NCI-H2196 treated with DMSO at 0.1 percent for 48 hours (cell line): Measurements from ENCODE around the gene OGT.
"Not testable (repeated sequence)": the region's sequence is repeated elsewhere in the genome, so short reads cannot be mapped to it uniquely, and the experiment has no call there.

Experiments
- DNase-seq: peaks from one replicate; lab custom pipeline; 2025; ENCODE audit not compliant: unreplicated experiment; lab: John Stamatoyannopoulos, UW

Gene OGT

DNA sequence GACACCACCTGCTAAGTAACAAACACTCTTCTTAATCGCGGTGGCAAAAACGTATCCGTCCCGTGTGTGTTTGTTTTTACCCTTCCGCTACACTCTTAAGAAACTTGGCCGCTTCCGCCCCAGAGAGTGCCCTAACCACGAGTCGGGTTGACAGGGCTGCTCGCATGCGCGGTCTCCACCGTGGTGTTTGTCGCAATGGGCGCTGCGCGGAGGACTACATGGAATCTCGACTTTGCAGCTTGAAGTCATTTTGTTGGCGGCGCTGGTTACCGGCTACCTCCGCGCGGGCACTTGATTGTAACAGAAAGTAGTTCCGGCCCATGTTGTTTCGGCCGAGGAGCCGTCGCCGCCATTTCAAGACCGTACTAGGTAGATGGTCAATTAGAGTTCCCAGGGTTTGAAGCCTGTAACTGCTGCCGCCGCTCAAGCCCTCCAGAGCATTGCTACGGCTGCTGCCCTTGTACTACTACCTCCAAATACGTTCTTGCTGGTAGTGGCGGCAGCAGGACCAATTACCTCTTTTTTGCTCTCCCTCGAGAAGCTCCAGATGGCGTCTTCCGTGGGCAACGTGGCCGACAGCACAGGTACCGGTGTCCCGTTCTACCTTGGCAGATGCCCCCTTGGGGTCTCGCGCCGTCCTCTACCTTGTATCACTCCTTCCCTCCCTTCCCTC is at the start of gene OGT:
OGT (plus strand) TSS at position 352 of the 673 bp plus-strand sequence; CDS start at position 548, 196 bp downstream.
- DNase-seq, result peak; percentile 79

DNA sequence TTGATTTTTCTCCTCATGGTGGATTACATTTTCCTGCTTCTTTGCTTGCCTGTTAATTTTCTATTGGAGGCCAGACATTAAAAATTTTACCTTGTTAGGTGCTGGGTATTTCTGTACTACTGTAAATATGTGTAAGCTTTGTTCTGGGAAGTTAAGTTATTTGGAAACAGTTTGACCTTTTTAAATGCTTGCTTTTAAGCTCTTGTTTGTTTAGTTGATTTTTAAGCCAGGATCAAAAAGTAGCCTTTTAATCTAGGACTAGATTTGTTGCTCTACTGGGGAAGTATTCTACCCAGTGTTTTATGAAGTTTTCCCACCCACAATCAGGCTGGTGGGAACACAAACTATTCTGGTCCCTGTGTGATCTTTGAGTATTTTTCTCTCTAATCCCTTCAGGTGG is 45.1 kb upstream of the OGT start:
- DNase-seq, result no peak

DNA sequence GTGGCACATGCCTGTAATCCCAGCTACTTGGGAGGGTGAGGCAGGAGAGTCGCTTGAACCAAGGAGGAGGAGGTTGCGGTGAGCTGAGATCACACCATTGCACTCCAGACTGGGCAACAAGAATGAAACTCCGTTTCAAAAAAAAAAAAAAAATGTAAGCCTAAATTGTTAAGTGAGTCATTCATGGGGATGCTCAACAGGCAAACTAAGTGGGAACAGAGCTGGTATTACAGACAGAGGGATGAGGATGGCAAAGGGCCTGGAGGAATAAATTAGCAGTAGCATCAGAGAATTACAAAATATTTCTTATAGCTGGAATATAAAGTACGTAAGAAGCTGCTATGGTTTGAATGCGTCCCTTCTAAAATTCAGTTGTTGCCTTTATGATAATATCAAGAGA is 43.4 kb upstream of the OGT start:
- no peak for DNase-seq

DNA sequence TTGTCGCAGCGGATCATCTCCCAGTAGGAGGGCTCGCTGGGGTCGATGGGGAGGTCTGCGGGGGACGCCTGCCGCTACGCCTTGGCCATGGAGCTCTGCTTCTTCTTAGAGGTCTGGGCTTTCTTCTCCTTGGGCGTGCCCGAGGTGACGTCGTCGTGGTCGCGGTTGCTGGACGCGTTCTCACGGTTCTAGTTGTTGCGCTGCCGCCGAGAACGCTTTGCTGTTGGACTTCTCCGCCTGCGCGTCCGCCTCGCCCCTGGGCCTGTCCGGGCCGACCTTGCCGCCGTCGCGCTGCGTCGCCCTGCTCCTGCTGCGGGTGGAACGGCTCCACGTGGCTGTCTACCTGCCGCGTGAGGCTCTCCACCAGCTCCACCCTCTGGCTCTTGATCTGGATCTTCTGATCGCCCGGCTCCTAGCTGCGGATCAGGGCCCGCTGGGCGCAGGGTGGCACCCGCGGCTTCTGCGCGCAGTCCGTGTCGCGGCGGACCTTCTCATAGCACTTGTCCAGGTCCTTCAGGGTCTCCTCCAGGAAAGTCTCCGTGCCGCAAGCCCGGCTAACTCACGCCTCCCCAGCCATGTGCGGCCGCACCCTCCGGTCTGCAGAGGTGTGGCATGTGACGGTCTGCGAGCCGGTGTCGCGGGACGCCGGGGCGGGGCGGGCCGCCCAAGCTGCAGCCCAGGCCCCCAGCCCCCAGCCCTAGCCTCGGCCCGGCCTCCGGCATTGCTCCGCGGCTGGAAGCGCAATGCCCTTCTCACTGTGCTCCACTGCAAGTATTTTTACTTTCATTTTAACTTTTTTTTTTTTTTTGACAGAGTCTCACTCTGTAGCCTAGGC is 40.5 kb upstream of the OGT start:
- no peak for DNase-seq

DNA sequence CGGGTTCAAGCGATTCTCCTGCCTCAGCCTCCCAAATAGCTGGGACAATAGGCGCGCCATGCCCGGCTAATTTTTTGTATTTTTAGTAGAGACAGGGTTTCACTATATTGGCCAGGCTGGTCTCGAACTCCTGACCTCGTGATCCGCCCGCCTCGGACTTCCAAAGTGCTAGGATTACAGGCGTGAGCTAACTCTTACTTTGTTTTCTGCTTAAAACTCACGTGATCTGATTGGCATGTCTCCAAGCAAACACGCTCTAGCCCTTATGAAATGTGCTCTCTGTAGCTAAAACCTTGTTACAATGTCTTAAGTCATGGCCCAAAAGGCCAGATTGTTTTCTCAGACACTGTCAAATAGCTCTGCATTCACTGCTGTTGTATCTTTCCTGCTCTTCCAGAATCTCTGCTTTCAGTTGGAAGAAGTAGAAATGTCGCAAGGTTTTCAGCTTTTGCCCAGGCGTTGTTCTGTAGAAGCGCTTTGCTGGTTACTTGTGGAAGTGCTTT is 39.7 kb upstream of the OGT start:
- DNase-seq, result no peak

DNA sequence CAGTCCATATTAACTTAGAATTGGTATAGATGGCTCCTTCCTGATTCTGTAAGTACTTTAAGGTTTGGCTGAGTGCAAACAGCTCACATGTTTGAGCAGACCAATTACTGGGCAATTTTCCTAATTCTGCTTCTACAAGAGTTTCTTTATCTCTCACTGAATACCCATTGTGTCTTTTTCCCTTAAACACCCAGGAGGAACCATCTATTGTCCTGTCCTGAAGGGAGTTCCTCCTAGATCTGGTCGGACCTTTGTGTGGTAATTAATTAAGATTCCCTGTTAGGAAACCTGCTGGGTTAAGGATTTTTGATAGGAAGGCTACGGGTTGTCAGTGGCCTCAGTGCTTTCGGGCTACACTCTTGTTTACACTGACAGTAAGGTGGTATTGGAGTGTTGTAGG is 36.9 kb upstream of the OGT start:
- DNase-seq, result not testable (repeated sequence)

DNA sequence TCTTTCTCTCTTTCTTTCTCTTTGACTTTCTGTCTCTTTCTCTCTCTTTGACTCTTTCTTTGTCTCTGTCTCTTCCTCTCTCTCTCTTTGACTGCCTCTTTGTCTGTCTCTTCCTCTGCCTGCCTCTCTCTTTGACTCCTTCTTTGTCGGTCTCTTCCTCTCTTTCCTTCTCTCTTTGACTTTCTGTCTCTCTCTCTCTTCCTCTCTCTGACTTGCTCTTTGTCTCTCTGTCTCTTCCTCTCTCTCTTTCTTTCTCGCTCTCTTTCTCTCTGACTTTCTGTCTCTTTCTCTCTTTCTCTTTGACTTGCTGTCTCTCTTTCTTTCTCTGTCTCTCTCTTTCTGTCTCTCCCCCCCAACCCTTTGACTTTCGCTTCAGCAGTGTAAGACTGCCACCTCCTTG is 36.4 kb upstream of the OGT start:
- DNase-seq, result no peak

DNA sequence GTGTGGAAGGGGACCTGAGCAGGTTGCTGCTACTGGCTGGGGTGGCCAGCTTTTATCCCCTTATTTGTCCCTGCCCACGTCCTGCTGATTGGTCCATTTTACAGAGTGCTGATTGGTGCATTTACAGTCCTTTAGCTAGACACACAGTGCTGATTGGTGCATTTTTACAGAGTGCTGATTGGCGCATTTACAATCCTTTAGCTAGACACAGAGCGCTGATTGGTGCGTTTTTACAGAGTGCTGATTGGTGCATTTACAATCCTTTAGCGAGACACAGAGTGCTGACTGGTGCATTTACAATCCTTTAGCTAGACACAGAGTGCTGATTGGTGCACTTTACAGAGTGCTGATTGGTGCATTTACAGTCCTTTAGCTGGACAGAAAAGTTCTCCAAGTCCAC is 30.8 kb upstream of the OGT start:
- not testable (repeated sequence) for DNase-seq

DNA sequence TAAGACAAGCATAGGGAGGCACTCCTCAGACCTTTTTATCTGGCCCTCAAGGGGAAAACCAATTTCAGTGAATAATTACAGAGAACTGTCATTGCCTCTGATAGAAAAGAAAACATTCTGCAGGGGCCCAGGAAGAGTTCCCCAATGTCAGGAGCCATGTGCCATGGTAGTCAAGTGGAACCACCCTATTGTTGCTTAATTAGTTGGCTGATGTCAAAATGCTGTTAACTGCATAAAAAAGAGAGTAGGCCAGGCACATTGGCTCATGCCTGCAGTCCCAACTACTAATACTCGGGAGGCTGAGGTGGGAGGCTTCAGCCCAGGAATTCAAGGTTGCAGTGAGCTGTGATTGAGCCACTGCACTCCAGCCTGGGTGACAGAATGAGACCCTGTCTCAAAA is 28.6 kb upstream of the OGT start:
- DNase-seq, result no peak

DNA sequence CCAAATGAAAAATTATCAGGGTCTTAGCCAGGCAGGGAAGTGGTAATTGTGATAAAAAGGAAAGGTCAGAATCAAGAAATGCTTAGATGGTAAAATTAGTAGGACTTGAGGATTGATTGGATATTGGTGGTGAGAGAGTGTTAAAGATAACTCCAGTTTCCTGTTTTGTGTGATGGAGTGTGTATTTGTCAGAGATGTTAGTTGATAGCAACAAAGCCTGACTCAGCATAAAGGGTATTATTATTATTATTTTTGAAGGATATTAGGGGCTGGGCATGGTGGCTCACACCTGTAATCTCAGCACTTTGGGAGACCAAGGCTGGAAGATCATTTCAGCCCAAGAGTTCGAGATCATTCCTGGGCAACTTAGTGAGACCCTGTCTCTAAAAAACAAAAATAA is 23.6 kb upstream of the OGT start:
- DNase-seq, result no peak

DNA sequence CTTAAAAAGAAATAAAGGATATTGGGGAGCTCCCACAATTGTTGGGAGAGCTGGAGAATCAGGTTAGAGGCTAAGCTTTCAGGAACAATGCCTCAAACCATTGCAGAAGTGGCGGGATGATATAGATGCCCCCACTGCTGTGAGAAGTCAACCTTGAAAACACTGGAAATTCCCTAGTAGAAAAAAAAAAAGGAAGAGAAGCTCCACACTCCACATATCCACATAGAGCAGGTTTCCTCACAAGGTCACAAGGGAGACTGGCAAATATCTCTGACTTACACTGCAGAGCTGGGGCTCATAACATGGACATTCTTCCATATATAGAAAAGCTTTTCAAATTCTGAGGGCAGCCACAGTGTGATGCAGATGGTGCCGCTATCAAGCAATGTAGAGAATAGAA is 22.7 kb upstream of the OGT start:
- DNase-seq, result no peak

DNA sequence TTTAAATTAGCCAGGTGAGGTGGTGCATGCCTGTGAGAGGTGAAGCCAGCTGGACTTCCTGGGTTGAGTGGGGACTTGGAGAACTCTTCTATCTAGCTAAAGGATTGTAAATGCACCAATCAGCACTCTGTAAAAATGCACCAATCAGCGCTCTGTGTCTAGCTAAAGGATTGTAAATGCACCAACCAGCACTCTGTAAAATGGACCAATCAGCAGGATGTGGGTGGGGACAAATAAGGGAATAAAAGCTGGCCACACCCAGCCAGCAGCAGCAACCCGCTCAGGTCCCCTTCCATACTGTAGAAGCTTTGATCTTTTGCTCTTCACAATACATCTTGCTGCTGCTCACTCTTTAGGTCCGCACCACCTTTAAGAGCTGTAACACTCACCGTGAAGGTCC is 19.2 kb upstream of the OGT start:
- not testable (repeated sequence) for DNase-seq

DNA sequence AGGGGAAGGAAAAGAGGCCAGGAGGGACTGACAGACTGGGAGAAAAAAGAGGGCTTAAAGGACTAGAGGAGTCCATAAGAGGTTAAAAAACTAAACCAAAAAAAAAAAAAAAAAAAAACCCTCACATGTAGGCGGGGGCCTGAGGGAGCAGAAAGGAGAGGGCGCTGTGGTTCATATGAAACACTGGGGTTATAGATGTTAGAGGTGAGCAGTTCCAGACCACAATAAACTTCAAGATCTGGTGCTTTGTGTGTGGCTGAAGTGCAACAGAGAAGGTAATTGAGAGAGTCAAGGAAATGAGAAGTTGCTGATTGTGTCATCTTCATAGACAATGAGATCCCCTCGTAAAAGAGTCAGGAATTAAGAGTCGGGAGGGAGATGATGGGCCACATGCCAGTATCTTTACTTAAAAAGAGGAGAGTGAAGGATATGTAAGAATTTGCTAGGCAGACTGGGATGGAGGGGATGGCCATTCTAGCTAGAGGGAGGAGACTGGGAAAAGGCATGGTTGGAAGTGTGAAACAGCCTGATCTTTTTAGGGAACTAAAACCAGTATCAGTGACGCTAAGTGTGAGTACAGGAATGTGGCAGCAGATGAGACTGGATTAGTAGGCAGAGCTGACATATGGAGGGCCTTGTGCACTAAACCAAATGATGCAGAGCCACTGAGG is 18.4 kb upstream of the OGT start:
- DNase-seq, result no peak

DNA sequence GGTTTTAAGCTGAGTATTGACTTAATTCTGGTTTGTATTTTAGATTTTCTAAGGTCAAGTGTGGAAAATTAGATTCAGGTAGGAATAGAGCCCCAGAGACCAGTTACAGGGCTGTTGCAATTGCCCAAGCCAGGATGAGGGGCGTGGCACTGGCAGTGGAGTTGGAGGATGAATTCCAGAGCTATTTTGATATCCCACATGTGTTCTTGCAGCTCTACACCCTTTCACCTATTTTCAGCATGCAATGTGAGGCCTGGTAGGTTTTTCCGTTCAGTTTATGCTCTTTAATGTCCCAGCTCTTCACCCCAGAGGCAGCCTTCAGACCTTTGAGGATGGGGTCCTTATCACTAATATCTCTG is 17.9 kb upstream of the OGT start:
- no peak for DNase-seq

DNA sequence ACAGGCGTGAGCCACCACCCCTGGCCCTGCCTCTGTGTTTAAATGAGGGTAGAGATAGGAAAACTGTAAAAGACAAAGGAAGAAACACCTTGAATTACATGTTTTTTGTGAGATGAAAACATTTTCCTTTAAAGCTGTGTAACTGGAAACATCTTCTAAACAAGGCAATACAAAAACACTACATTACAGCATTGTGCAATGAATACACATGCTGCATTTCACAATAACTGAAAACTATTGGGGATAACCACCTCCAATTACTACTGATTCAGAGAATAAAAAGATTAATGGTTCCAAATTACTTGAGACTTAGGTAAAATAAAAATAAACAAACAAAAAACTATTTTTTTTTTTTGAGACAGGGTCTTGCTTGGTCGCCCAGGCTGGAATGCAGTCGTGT is 7.6 kb upstream of the OGT start:
- no peak for DNase-seq

DNA sequence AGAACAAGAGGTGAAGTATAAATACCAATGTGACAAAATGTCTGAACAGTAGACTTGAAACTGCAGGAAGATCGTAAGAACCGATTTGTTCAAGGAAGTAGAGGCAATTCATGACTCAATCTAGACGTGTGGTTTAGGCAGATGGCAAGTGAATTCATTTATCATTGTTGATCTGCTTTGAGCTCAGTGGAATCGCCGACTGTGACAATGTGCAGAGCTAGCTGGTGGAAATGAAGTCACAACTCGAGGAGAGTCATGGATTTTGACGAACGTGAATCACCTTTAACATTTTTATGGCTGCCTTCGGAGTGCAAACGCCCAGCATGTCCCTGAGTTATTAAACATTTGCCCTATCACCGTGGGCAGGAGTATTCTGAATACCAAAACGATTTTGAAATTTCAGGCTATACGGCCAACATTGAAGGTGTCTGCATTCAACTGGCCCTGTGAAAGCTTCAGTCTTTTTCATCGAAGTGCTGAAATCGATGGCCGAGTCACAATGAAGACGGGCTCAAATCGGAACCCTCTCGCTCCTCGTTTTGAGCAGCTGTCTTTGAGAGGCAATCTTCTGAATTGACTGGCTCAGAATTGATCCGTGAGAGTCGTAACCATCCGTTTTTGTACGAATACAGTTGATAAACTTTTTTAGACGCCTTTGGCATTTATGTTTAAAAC is 689 bp upstream of the OGT start:
- no peak for DNase-seq

DNA sequence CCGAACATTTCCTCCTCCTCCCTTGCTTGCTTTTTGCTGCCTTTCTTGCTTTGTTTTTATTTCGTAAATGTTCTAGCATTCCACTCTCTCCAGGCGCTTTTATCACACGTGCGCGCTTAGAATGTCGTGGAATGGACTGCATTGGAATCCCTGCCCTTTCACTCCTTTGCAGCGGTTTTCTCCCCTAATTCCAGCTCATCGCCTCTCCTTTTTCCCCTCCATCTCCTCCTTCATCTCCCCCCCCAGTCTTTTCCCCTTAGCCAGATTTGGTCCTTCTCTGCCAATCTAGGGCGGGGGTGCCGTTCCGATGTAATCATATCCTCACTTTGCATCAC is 579 bp downstream of the OGT start:
- DNase-seq, result no peak

DNA sequence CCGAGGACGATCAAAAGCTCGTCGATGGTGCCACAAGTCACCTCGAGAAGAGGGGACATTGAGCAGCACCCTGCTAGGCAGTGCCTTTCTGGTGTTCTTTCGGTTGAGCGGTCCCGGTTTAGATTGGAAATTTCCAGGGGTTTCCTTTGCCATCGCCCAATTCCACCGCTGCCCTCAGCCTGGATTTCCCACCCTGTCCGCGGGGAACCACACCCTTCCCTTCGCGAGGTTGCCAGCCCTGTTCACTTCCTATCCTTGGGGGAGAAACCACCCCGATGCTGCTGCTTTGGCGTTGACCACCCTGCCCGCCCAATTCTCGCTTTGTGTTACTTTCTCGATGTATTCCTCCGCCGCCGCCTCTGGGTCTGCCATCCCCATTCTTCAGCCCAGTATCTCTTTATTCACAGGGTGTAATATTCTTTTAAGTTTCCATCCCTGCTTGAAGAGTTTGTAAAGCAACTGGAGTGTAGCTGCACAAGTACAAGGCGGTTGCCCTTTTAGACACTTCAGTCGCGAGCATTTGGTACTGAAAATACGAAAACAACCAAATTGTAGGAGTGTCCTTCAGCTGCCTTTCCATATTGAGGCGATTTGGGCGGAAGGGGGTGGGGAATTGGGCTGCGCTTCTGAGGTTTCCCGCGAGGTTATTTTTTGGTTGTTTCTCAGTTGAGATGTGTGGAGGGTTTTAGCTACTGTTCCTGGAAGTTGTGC is 1.1 kb downstream of the OGT start:
- no peak for DNase-seq

DNA sequence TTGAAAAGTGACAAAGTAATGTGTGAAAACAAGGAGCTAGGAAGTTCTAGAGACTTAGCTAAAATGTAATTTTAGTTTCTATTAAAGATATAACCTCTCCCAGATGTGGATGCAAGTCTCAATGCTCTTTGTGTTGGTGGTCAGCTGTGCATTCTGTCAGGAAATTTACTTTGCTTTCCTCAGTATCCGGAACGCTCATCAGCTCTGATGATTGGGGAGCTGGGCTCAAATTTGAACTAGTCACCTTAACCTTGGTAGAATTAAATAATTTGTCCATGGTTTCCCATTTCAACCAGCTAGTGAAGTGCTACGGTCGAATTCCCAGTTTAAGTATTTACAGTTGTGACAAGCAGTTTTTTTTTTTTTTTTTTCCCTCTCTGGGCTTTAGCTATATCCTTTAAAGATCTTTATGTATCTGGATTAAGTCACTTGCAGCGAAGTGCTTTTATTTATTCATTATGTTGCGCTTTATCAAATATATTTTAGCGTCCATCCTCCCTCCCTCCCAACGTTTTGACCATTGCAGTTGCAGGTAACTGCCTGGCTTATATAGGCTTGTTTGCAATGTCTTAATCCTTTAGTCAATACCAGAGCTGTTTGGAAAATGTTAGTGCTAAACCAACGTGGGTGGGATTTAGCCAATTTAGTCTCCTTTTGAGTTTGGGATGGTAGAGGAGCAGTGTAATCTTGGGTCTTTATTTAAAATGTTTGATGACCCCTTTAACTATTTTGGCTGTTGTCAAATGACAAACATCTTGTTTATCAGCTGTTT is 2.1 kb downstream of the OGT start:
- DNase-seq, result no peak

DNA sequence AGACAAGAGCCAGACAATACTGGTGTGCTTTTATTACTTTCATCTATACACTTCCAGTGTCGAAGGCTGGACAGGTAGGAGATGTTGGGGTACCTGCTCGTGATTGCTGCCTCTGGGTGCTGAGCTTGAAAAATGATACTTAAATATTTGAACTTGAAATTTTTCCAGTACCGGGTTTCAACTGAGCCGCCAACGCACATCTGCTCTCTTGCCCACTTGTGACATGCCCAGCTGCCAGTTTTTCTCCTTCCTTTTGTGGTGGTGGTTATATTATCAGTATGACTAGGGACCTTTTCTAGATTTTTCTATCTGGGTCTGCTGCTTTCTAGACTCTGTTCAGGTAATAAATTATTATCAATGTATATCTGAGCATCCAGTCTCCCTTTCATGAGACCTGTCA is 3.4 kb downstream of the OGT start:
- DNase-seq, result no peak
